ENCODE measurements around the gene GCDH.

GCDH gene

GRCh38 chr19:12940897-12941296 lies 49.9 kb downstream of the GCDH start:
- TF ChIP-seq CTCF (conservative IDR thresholded peaks at IDR 0.05) (no peak), ZFX (IDR thresholded peaks at IDR 0.05) (no peak)
- H3K27ac ChIP-seq, result peak overlapping the region; percentile 14

- no peak for TF ChIP-seq ZFX (IDR thresholded peaks at IDR 0.05)
- no peak for TF ChIP-seq CTCF (conservative IDR thresholded peaks at IDR 0.05)
- H3K27ac ChIP-seq, result peak overlapping the region; percentile 9; the same call in 1 of the 2 replicates
Measured at GRCh38 chr19:12943437-12944044, 52.6 kb downstream of the GCDH start.

GRCh38 chr19:12944104-12944674 lies 53.2 kb downstream of the GCDH start:
- H3K27ac ChIP-seq, result peak overlapping the region; percentile 9
- no peak for TF ChIP-seq ZFX (IDR thresholded peaks at IDR 0.05)
- no peak for TF ChIP-seq CTCF (conservative IDR thresholded peaks at IDR 0.05)

GRCh38 chr19:12945479-12946091 lies 54.6 kb downstream of the GCDH start, which contains the start of gene RAD23A:
TSS of gene RAD23A (plus strand) at chr19:12945862. CDS start at chr19:12945949, 87 bp downstream.
- H3K27ac ChIP-seq, result peak within 1 kb of the TSS; percentile 95
- TF ChIP-seq CTCF (conservative IDR thresholded peaks at IDR 0.05) (no peak), ZFX (IDR thresholded peaks at IDR 0.05) (no peak)

GRCh38 chr19:12946092-12946721 lies 55.2 kb downstream of the GCDH start:
- TF ChIP-seq ZFX (IDR thresholded peaks at IDR 0.05), result peak; percentile 66; the same call in 1 of the 2 replicates
- TF ChIP-seq CTCF (conservative IDR thresholded peaks at IDR 0.05), result no peak
- H3K27ac ChIP-seq, result peak overlapping the region; percentile 95

GRCh38 chr19:12946731-12947496 lies 56.0 kb downstream of the GCDH start:
- TF ChIP-seq ZFX (IDR thresholded peaks at IDR 0.05), result no peak

More at GRCh38 chr19:12946731-12947496, 56.0 kb downstream of the GCDH start:
- H3K27ac ChIP-seq, result peak overlapping the region; percentile 95
